Measurements from ENCODE around the gene NT5C3A.

GRCh38 chr7:33055158-33055557, 7.4 kb downstream of the NT5C3A start:
- TF ChIP-seq CTCF (IDR thresholded peaks at IDR 0.05) (no peak), POLR2A (IDR thresholded peaks at IDR 0.05) (no peak)

All from testis (tissue), 2 donors.